ENCODE measurements around the gene HSD11B1. TPM values are rescaled to one million over a fixed set of nuclear protein-coding genes. Genes with fewer than 3 reads are reported as not detected.

HSD11B1 gene
- total RNA-seq, 1 experiment from 2014 or later, result 0.27 TPM

GRCh38 chr1:209657918-209658317, 46.7 kb upstream of the HSD11B1 start:
- no peaks in the 10 kb centered on the region for H3K9me3 ChIP-seq (ENCODE audit: control insufficient read depth in 1 of 2, insufficient read depth in 1 of 2, low read depth in 1 of 2, low read length in 2 of 2)
- TF ChIP-seq POLR2A (IDR thresholded peaks at IDR 0.05; ENCODE audit: borderline replicate concordance, extremely low read depth, insufficient read depth, insufficient read length), result no peak
- no peak for TF ChIP-seq ZNF274 (IDR thresholded peaks at IDR 0.05; ENCODE audit: low read depth, low read length)
- TF ChIP-seq ZFX (IDR thresholded peaks at IDR 0.05), result no peak
- no peak for TF ChIP-seq ZBTB33 (IDR thresholded peaks at IDR 0.05; ENCODE audit: extremely low read depth, insufficient replicate concordance, low read length)
- TF ChIP-seq POLR2AphosphoS5 (IDR thresholded peaks at IDR 0.05; ENCODE audit: low read depth, low read length), result no peak
- no peak for TF ChIP-seq ELF1 (IDR thresholded peaks at IDR 0.05; ENCODE audit: borderline replicate concordance, low read depth)
- ATAC-seq (no peak), DNase-seq (ENCODE audit: low read depth, low spot score) (no peak)
- H4K20me1 ChIP-seq (ENCODE audit: insufficient read depth), result no peaks in the 10 kb centered on the region
- intact Hi-C loops (cut with micrococcal nuclease), result no loop called here
- no TSS peak for BruUV-seq (replicated peaks)
- H3K36me3 ChIP-seq (ENCODE audit: control insufficient read depth in 1 of 2, insufficient read depth in 2 of 2, low read length in 2 of 2), result no peaks in the 10 kb centered on the region
- no peak overlapping the region for H3K27ac ChIP-seq (ENCODE audit: low read depth, low read length)
- no peaks in the 10 kb centered on the region for H3K79me2 ChIP-seq (ENCODE audit: insufficient read depth, low read length)
- ChIA-PET CTCF (no interaction called here), POLR2A (no interaction called here), RAD21 (ENCODE audit: low non-redundant PET in 1 of 2, low total read pairs in 2 of 2, uncharacterized antibody in 2 of 2, unreplicated experiment in 2 of 2) (no interaction called here)
- no peak overlapping the region for H2AFZ ChIP-seq (ENCODE audit: low read depth, low read length, poor library complexity, severe bottlenecking)
- no peaks in the 10 kb centered on the region for H3K9me2 ChIP-seq (ENCODE audit: insufficient read depth)
- peak overlapping the region; percentile 37; the same call in 1 of the 2 replicates for H3K9ac ChIP-seq (ENCODE audit: low read length)
- peaks cover 28 to 59% of the 10 kb centered on the region in 2 experiments for H3K4me1 ChIP-seq (ENCODE audit: control insufficient read depth in 1 of 2, insufficient read depth in 2 of 2, low read length in 2 of 2)
- H3K27me3 ChIP-seq (ENCODE audit: insufficient read depth, low read length), result no peaks in the 10 kb centered on the region
- H3K4me3 ChIP-seq (replicated peaks in 1 of 2; ENCODE audit: low read depth in 1 of 2, low read length in 2 of 2), result no peak overlapping the region
- H3K4me2 ChIP-seq (ENCODE audit: low read length), result peak overlapping the region; percentile 88; the same call in 1 of the 2 replicates

- Histone ChIP-seq H3K27ac (ENCODE audit: low read depth, low read length) (no peak overlapping the region), H3K36me3 (ENCODE audit: control insufficient read depth in 1 of 2, insufficient read depth in 2 of 2, low read length in 2 of 2) (no peaks in the 10 kb centered on the region), H3K4me2 (ENCODE audit: low read length) (no peak overlapping the region), H3K4me1 (ENCODE audit: control insufficient read depth in 1 of 2, insufficient read depth in 2 of 2, low read length in 2 of 2) (peaks cover 15 to 39% of the 10 kb centered on the region in 2 experiments), H3K9me2 (ENCODE audit: insufficient read depth) (no peaks in the 10 kb centered on the region), H2AFZ (ENCODE audit: low read depth, low read length, poor library complexity, severe bottlenecking) (no peak overlapping the region), H3K9ac (ENCODE audit: low read length) (no peak overlapping the region), H3K9me3 (ENCODE audit: control insufficient read depth in 1 of 2, insufficient read depth in 1 of 2, low read depth in 1 of 2, low read length in 2 of 2) (no peaks in the 10 kb centered on the region), H3K79me2 (ENCODE audit: insufficient read depth, low read length) (no peaks in the 10 kb centered on the region), H3K27me3 (ENCODE audit: insufficient read depth, low read length) (no peaks in the 10 kb centered on the region), H3K4me3 (replicated peaks in 1 of 2; ENCODE audit: low read depth in 1 of 2, low read length in 2 of 2) (no peak overlapping the region), H4K20me1 (ENCODE audit: insufficient read depth) (no peaks in the 10 kb centered on the region)
- ATAC-seq (no peak), DNase-seq (ENCODE audit: low read depth, low spot score) (no peak)
- ChIA-PET RAD21 (ENCODE audit: low non-redundant PET in 1 of 2, low total read pairs in 2 of 2, uncharacterized antibody in 2 of 2, unreplicated experiment in 2 of 2) (no interaction called here), POLR2A (no interaction called here), CTCF (no interaction called here)
- intact Hi-C loops (cut with micrococcal nuclease), result no loop called here
- no TSS peak for BruUV-seq (replicated peaks)
- TF ChIP-seq POLR2A (IDR thresholded peaks at IDR 0.05; ENCODE audit: borderline replicate concordance, extremely low read depth, insufficient read depth, insufficient read length) (no peak), ELF1 (IDR thresholded peaks at IDR 0.05; ENCODE audit: borderline replicate concordance, low read depth) (no peak), ZBTB33 (IDR thresholded peaks at IDR 0.05; ENCODE audit: extremely low read depth, insufficient replicate concordance, low read length) (no peak), ZFX (IDR thresholded peaks at IDR 0.05) (no peak), TCF7L2 (IDR thresholded peaks at IDR 0.05; ENCODE audit: borderline replicate concordance, extremely low read depth, insufficient read depth, insufficient read length) (no peak), JUND (IDR thresholded peaks at IDR 0.05) (no peak), EGR1 (IDR thresholded peaks at IDR 0.05; ENCODE audit: low read depth) (no peak), SIN3A (IDR thresholded peaks at IDR 0.05; ENCODE audit: low read depth) (no peak), POLR2AphosphoS5 (IDR thresholded peaks at IDR 0.05; ENCODE audit: low read depth, low read length) (no peak), CTCF (IDR thresholded peaks at IDR 0.05 in 2 of 3, conservative IDR thresholded peaks at IDR 0.05 in 1 of 3; ENCODE audit: borderline replicate concordance in 1 of 3, insufficient read depth in 1 of 3, low read depth in 2 of 3, low read length in 2 of 3) (no peak), CBX3 (IDR thresholded peaks at IDR 0.05; ENCODE audit: low read depth) (no peak), ZNF274 (IDR thresholded peaks at IDR 0.05; ENCODE audit: low read depth, low read length) (no peak), EZH2 (IDR thresholded peaks at IDR 0.05) (no peak), CEBPB (IDR thresholded peaks at IDR 0.05; ENCODE audit: low read depth) (no peak), SRF (IDR thresholded peaks at IDR 0.05; ENCODE audit: low read depth) (no peak)
Observed at GRCh38 chr1:209659909-209660308, 44.7 kb upstream of the HSD11B1 start.
